Measurements from ENCODE around the gene DENND1A.

The DENND1A gene

GRCh38 chr9:123682746-123683145 lies 247.2 kb downstream of the DENND1A start:
- Mint-ChIP-seq H3K4me1 (peaks cover 91% of the 10 kb centered on the region), H3K4me3 (no peak overlapping the region), H3K27ac (no peak overlapping the region), H3K9me3 (peaks cover 26% of the 10 kb centered on the region), H3K36me3 (ENCODE audit: low read depth) (peaks cover 26% of the 10 kb centered on the region), H3K27me3 (ENCODE audit: low read depth, poor library complexity) (peaks cover 3% of the 10 kb centered on the region)
- no peak for TF ChIP-seq CTCF (IDR thresholded peaks at IDR 0.05)
- DNase-seq = no peak

- Mint-ChIP-seq H3K4me1 (peaks cover 81% of the 10 kb centered on the region), H3K36me3 (ENCODE audit: low read depth) (peaks cover 28% of the 10 kb centered on the region), H3K27ac (peak overlapping the region; percentile 90), H3K4me3 (peak overlapping the region; percentile 28), H3K9me3 (peaks cover 26% of the 10 kb centered on the region), H3K27me3 (ENCODE audit: low read depth, poor library complexity) (peaks cover 8% of the 10 kb centered on the region)
- TF ChIP-seq CTCF (IDR thresholded peaks at IDR 0.05) = no peak
- DNase-seq = peak; percentile 23
Measured at GRCh38 chr9:123680352-123680751, 249.6 kb downstream of the DENND1A start.

GRCh38 chr9:123679330-123679987 lies 250.5 kb downstream of the DENND1A start:
- H3K27ac Mint-ChIP-seq = peak overlapping the region; percentile 90
- TF ChIP-seq CTCF (IDR thresholded peaks at IDR 0.05) = no peak
- no peak overlapping the region for H3K4me3 Mint-ChIP-seq
- H3K4me1 Mint-ChIP-seq = peaks cover 80% of the 10 kb centered on the region
- DNase-seq = no peak
- peaks cover 37% of the 10 kb centered on the region for H3K36me3 Mint-ChIP-seq (ENCODE audit: low read depth)
- H3K9me3 Mint-ChIP-seq = peaks cover 32% of the 10 kb centered on the region
- H3K27me3 Mint-ChIP-seq (ENCODE audit: low read depth, poor library complexity) = peaks cover 8% of the 10 kb centered on the region

- H3K9me3 Mint-ChIP-seq = peaks cover 37% of the 10 kb centered on the region
- peaks cover 42% of the 10 kb centered on the region for H3K36me3 Mint-ChIP-seq (ENCODE audit: low read depth)
- H3K27me3 Mint-ChIP-seq (ENCODE audit: low read depth, poor library complexity) = peaks cover 8% of the 10 kb centered on the region
Measured at GRCh38 chr9:123678878-123679329, 251.0 kb downstream of the DENND1A start.

GRCh38 chr9:123678038-123678877 lies 251.7 kb downstream of the DENND1A start:
- peaks cover 8% of the 10 kb centered on the region for H3K27me3 Mint-ChIP-seq (ENCODE audit: low read depth, poor library complexity)
- peak overlapping the region; percentile 63 for H3K27ac Mint-ChIP-seq

More at GRCh38 chr9:123678878-123679329, 251.0 kb downstream of the DENND1A start:
- no peak for TF ChIP-seq CTCF (IDR thresholded peaks at IDR 0.05)
- Mint-ChIP-seq H3K4me3 (no peak overlapping the region), H3K4me1 (peaks cover 75% of the 10 kb centered on the region), H3K27ac (peak overlapping the region; percentile 63)
- no peak for DNase-seq

More at GRCh38 chr9:123678038-123678877, 251.7 kb downstream of the DENND1A start:
- Mint-ChIP-seq H3K9me3 (peaks cover 44% of the 10 kb centered on the region), H3K36me3 (ENCODE audit: low read depth) (peaks cover 49% of the 10 kb centered on the region), H3K4me1 (peaks cover 68% of the 10 kb centered on the region), H3K4me3 (no peak overlapping the region)
- no peak for TF ChIP-seq CTCF (IDR thresholded peaks at IDR 0.05)
- DNase-seq = no peak
